ENCODE results near the gene PGAM2. TPM values are rescaled to one million over a fixed set of nuclear protein-coding genes. Genes with fewer than 3 reads are reported as not detected.

Gene PGAM2
- total and polyA plus RNA-seq, 2 of the 4 experiments (the other 2 are of a cell fraction), result not detected

DNA sequence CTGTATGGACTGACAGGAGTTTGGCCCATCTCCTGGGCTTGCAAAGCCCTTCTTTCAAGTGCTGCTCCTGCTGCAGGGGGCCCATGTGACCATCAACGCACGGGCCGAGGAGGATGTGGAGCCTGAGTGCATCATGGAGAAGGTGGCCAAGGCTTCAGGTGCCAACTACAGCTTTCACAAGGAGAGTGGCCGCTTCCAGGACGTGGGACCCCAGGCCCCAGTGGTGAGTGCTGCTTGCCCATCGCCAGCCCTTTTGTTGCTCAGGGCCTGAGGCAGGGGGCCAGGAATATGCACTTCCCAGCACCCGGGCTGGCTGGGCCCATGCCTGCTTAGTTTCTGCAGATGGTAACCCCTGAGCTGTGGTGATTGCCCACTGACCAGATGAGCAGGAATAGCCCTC lies 8.7 kb downstream of the PGAM2 start:
- Histone ChIP-seq H3K9me3 (ENCODE audit: control insufficient read depth, insufficient read depth, low read length) (no peaks in the 10 kb centered on the region), H4K5ac (ENCODE audit: low read depth, low read length) (no peak overlapping the region)
- DNase-seq, result no peak

More for the DNA sequence above, 8.7 kb downstream of the PGAM2 start:
- no peak for ATAC-seq (ENCODE audit: low read depth)
- Histone ChIP-seq H4K8ac (ENCODE audit: low read depth in 2 of 2, low read length in 2 of 2) (no peak overlapping the region), H3K4ac (ENCODE audit: low read depth, low read length) (no peak overlapping the region), H3K27me3 (ENCODE audit: control insufficient read depth, insufficient read depth, low read length) (no peaks in the 10 kb centered on the region), H2BK120ac (ENCODE audit: low read depth, low read length) (no peak overlapping the region), H2AK5ac (ENCODE audit: low read depth, low read length) (no peak overlapping the region), H2BK15ac (ENCODE audit: low read depth, low read length) (no peak overlapping the region), H3K4me3 (ENCODE audit: insufficient read depth, low read depth, low read length) (no peak overlapping the region), H3K27ac (ENCODE audit: insufficient read depth, low read length) (no peak overlapping the region), H3K14ac (replicated peaks; ENCODE audit: low read depth, low read length) (no peak overlapping the region), H3K18ac (ENCODE audit: low read depth, low read length) (no peak overlapping the region), H3K9ac (ENCODE audit: low read depth, low read length) (no peak overlapping the region), H2AK9ac (replicated peaks; ENCODE audit: low read depth, low read length, poor library complexity) (no peak overlapping the region), H3K79me1 (ENCODE audit: low read depth in 1 of 2, low read length in 2 of 2) (peaks cover 18 to 33% of the 10 kb centered on the region in 2 experiments), H2AFZ (replicated peaks; ENCODE audit: low read length, poor library complexity) (no peak overlapping the region), H3K23ac (ENCODE audit: low read depth, low read length) (no peak overlapping the region), H3K4me2 (ENCODE audit: low read depth, low read length) (no peak overlapping the region), H3K36me3 (ENCODE audit: control insufficient read depth, insufficient read depth, low read length) (peaks cover 70% of the 10 kb centered on the region), H4K20me1 (ENCODE audit: insufficient read depth, low read length) (peaks cover 32% of the 10 kb centered on the region), H2BK5ac (ENCODE audit: low read depth, low read length, poor library complexity, severe bottlenecking) (no peak overlapping the region), H3K56ac (ENCODE audit: extremely low read depth, insufficient read depth, low read length) (no peak overlapping the region), H3K9me1 (ENCODE audit: insufficient read depth, low read length) (peaks cover 3% of the 10 kb centered on the region; the same call in 1 of the 2 replicates), H3K4me1 (ENCODE audit: control insufficient read depth, insufficient read depth, low read length) (no peaks in the 10 kb centered on the region), H2BK20ac (ENCODE audit: low read depth, low read length) (no peak overlapping the region), H4K91ac (ENCODE audit: insufficient read depth, low read depth, low read length) (no peak overlapping the region)
- no TSS peak for BruUV-seq (replicated peaks)
- dilution Hi-C loops (cut with HindIII; ENCODE audit: low sequenced_read_pairs, unreplicated experiment), result no loop called here
- ChIA-PET CTCF (no interaction called here), POLR2A (ENCODE audit: unreplicated experiment) (no interaction called here)
- intact Hi-C loops (cut with micrococcal nuclease), result no loop called here
- in situ Hi-C loops (cut with MboI; ENCODE audit: low sequenced_read_pairs), result no loop called here
- TF ChIP-seq POLR2A (IDR thresholded peaks at IDR 0.05; ENCODE audit: low read depth, low read length) (no peak), CHD1 (IDR thresholded peaks at IDR 0.05; ENCODE audit: low read depth, low read length) (no peak), SMC3 (IDR thresholded peaks at IDR 0.05; ENCODE audit: low read depth, low read length) (no peak), BHLHE40 (IDR thresholded peaks at IDR 0.05; ENCODE audit: low read depth, low read length) (no peak), ELK1 (IDR thresholded peaks at IDR 0.05; ENCODE audit: borderline replicate concordance, low read depth, low read length) (no peak), RCOR1 (IDR thresholded peaks at IDR 0.05; ENCODE audit: insufficient replicate concordance, low read length) (no peak), CEBPB (IDR thresholded peaks at IDR 0.05; ENCODE audit: low read depth, low read length) (no peak), RFX5 (IDR thresholded peaks at IDR 0.05; ENCODE audit: low read depth, low read length) (no peak)
- TF ChIP-seq, protein P1, sequence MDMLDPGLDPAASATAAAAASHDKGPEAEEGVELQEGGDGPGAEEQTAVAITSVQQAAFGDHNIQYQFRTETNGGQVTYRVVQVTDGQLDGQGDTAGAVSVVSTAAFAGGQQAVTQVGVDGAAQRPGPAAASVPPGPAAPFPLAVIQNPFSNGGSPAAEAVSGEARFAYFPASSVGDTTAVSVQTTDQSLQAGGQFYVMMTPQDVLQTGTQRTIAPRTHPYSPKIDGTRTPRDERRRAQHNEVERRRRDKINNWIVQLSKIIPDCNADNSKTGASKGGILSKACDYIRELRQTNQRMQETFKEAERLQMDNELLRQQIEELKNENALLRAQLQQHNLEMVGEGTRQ (IDR thresholded peaks at IDR 0.05; ENCODE audit: low read depth, low read length), result no peak
- WGBS, 2 experiments (ENCODE audit: extremely low coverage in 2 of 2, insufficient read length in 1 of 2), result 97% methylated on average over 5 of the region's 7 CpGs; no CpG with 5 or more reads in 1 of the 2 experiments
